Loucy (cell line): ENCODE data around the gene PFKFB3.

Experiments used
- EZH2phosphoT487 ChIP-seq: fragments of 200-600 bp; IDR thresholded peaks from 2 replicates; pipeline ENCODE4 v1.6.1; 2018; ENCODE audit warnings: antibody characterized with exemption, mild to moderate bottlenecking, moderate library complexity, borderline replicate concordance
- TF ChIP-seq, protein P1 (sequence below): fragments of 200-600 bp; sonication (generic); conservative IDR thresholded peaks from 2 replicates; pipeline ENCODE4 v1.5.1; 2014; ENCODE audit warnings: mild to moderate bottlenecking, antibody characterized with exemption, low read length

DNA sequence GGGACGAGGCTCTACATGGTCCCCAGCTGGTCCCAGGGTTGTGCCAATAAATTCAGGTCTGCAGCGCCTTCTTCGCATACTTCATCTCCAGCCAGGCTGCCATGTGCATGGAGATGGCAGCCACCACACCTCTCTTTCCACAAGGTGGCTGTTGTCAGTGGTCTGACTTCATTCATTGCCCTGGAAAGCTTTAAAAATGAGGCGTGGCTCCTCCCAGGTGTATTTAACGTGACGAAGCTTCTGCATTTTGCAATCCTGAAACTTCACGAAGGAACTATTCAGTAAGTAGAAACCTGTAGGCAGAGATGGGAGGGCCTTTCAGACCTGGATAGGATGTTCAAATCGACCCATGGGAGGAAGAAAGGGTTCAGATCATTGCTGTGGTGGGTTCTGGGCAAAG, 53.7 kb downstream of the PFKFB3 start:
- TF ChIP-seq, protein P1, sequence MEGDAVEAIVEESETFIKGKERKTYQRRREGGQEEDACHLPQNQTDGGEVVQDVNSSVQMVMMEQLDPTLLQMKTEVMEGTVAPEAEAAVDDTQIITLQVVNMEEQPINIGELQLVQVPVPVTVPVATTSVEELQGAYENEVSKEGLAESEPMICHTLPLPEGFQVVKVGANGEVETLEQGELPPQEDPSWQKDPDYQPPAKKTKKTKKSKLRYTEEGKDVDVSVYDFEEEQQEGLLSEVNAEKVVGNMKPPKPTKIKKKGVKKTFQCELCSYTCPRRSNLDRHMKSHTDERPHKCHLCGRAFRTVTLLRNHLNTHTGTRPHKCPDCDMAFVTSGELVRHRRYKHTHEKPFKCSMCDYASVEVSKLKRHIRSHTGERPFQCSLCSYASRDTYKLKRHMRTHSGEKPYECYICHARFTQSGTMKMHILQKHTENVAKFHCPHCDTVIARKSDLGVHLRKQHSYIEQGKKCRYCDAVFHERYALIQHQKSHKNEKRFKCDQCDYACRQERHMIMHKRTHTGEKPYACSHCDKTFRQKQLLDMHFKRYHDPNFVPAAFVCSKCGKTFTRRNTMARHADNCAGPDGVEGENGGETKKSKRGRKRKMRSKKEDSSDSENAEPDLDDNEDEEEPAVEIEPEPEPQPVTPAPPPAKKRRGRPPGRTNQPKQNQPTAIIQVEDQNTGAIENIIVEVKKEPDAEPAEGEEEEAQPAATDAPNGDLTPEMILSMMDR, result no peak
- TF ChIP-seq EZH2phosphoT487, result no peak
